Endothelial cell of umbilical vein (primary cell): ENCODE data around the gene ZNF195. TPM values are rescaled to one million over a fixed set of nuclear protein-coding genes. Genes with fewer than 3 reads are reported as not detected.

Experiments used
- BruUV-seq: library from RNA; stranded (reverse); fragments of 400-500 nt; replicated peaks from 2 replicates; lab custom pipeline; 2021; lab: Mats Ljungman, UMichigan
- CTCF ChIA-PET: fragments of 300-600, 350-600 bp; sonication (Branson Sonifier 250); formaldehyde crosslinking; loops from one replicate; lab custom pipeline; 2021; ENCODE audit warnings: antibody characterized with exemption, inconsistent platforms; lab: Charles Lee
- POLR2A ChIA-PET: fragments of 300-600, 350-600 bp; sonication (Branson Sonifier 250); formaldehyde crosslinking; loops from one replicate; lab custom pipeline; 2021; ENCODE audit warnings: antibody characterized with exemption, inconsistent platforms; lab: Charles Lee
- DNase-seq: peaks from one replicate; pipeline ENCODE4 v3.0.0-alpha.2; 2011; ENCODE audit warnings: low read depth, low spot score
- FAIRE-seq: peaks from 2 replicates; lab custom pipeline; 2011; peaks lifted over from hg19 to GRCh38; lab: Jason Lieb, UNC
- H2AFZ ChIP-seq: 2 replicates; pipeline ENCODE4 v1.6.0; 2012; ENCODE audit warnings: low read depth, low read length, control low read depth, inconsistent platforms
- H3K27ac ChIP-seq: 2 replicates; pipeline ENCODE4 v1.5.1; 2011; ENCODE audit warnings: low read depth, mild to moderate bottlenecking, control low read depth, low read length, moderate library complexity; ENCODE audit not compliant: insufficient read depth
- H3K27me3 ChIP-seq, 2 experiments: 2 replicates each; pipeline versions ENCODE4 v1.6.0 to v1.6.1; 2011; ENCODE audit warnings: low read length in 2 of 2, mixed read lengths in 1 of 2; ENCODE audit not compliant: control insufficient read depth in 2 of 2, insufficient read depth in 2 of 2
- H3K36me3 ChIP-seq, 2 experiments: 2 replicates in 1 of 2; 3 replicates in 1 of 2; pipeline ENCODE4 v1.5.1; 2011; ENCODE audit warnings: low read length in 2 of 2, mild to moderate bottlenecking in 1 of 2, moderate library complexity in 1 of 2; ENCODE audit not compliant: control insufficient read depth in 2 of 2, insufficient read depth in 2 of 2; ENCODE audit errors: extremely low read depth in 1 of 2
- H3K4me1 ChIP-seq: 3 replicates; pipeline ENCODE4 v1.5.1; 2011; ENCODE audit warnings: mild to moderate bottlenecking, low read length; ENCODE audit not compliant: control insufficient read depth, insufficient read depth; ENCODE audit errors: extremely low read depth
- H3K4me2 ChIP-seq: 2 replicates; pipeline ENCODE4 v1.6.1; 2011; ENCODE audit warnings: low read length, control low read depth, mixed read lengths; ENCODE audit not compliant: insufficient read depth
- H3K4me3 ChIP-seq, 3 experiments: fragments of 200-600 bp in 1 of 3; sonication (generic), shearing (Covaris generic) in 1 of 3; replicated peaks in 1 of 3; 2 replicates each; pipeline ENCODE4 v1.5.1; 2011 to 2016; ENCODE audit warnings: control low read depth in 3 of 3, low read length in 3 of 3, mild to moderate bottlenecking in 2 of 3, inconsistent platforms in 1 of 3, low read depth in 1 of 3, moderate library complexity in 1 of 3; ENCODE audit not compliant: insufficient read depth in 1 of 3
- H3K79me2 ChIP-seq: 2 replicates; pipeline ENCODE4 v1.6.0; 2012; ENCODE audit warnings: low read length, inconsistent platforms; ENCODE audit not compliant: control insufficient read depth, insufficient read depth
- H3K9ac ChIP-seq: replicated peaks from 2 replicates; pipeline ENCODE3; 2011; ENCODE audit warnings: low read length, control low read depth; ENCODE audit not compliant: insufficient read depth; ENCODE audit errors: extremely low read depth
- H3K9me1 ChIP-seq: replicated peaks from 3 replicates; pipeline ENCODE4 v1.6.0; 2011; ENCODE audit warnings: mild to moderate bottlenecking, low read length; ENCODE audit not compliant: control insufficient read depth, insufficient read depth; ENCODE audit errors: extremely low read depth
- H3K9me3 ChIP-seq: replicated peaks from 2 replicates; pipeline ENCODE4 v1.5.1; 2012; ENCODE audit warnings: low read length, inconsistent platforms; ENCODE audit not compliant: control insufficient read depth, insufficient read depth
- H4K20me1 ChIP-seq: replicated peaks from 2 replicates; pipeline ENCODE3; 2011; ENCODE audit warnings: mild to moderate bottlenecking, low read length; ENCODE audit not compliant: control insufficient read depth, insufficient read depth; ENCODE audit errors: extremely low read depth
- EZH2 ChIP-seq: IDR thresholded peaks from 2 replicates; pipeline ENCODE4 v1.6.1; 2012; ENCODE audit warnings: borderline replicate concordance, low read depth, mild to moderate bottlenecking, moderate library complexity, low read length, inconsistent platforms; ENCODE audit not compliant: severe bottlenecking
- FOS ChIP-seq: IDR thresholded peaks from 2 replicates; pipeline ENCODE4 v1.6.1; 2011; ENCODE audit warnings: mild to moderate bottlenecking, low read length, moderate library complexity, borderline replicate concordance; ENCODE audit not compliant: insufficient read depth
- GATA2 ChIP-seq: IDR thresholded peaks from 2 replicates; pipeline ENCODE4 v1.7.0; 2011; ENCODE audit warnings: low read depth, mild to moderate bottlenecking, moderate library complexity, mixed read lengths, low read length; ENCODE audit not compliant: insufficient read length, insufficient read depth
- JUN ChIP-seq: IDR thresholded peaks from 2 replicates; pipeline ENCODE4 v1.6.1; 2011; ENCODE audit warnings: borderline replicate concordance, low read depth; ENCODE audit not compliant: insufficient read length, insufficient read depth
- MAX ChIP-seq: IDR thresholded peaks from 2 replicates; pipeline ENCODE4 v1.6.1; 2011; ENCODE audit not compliant: insufficient read depth, insufficient read length
- MYC ChIP-seq: IDR thresholded peaks from one replicate; pipeline ENCODE4 v1.6.1; 2011; ENCODE audit warnings: mild to moderate bottlenecking, low read depth, low read length
- POLR2A ChIP-seq: IDR thresholded peaks from 2 replicates; pipeline ENCODE4 v1.6.1; 2012; ENCODE audit warnings: low read depth, mild to moderate bottlenecking, control low read depth, low read length
- POLR2AphosphoS5 ChIP-seq: IDR thresholded peaks from 2 replicates; pipeline ENCODE4 v1.6.1; 2012; ENCODE audit warnings: low read depth, mild to moderate bottlenecking, control low read depth, low read length, moderate library complexity; ENCODE audit not compliant: insufficient read depth
- dilution Hi-C: fragments of 300-500 bp; cut with MboI; formaldehyde crosslinking; loops from one replicate; pipeline ENCODE4 v1.15.0; 2019; ENCODE audit warnings: low sequenced_read_pairs; ENCODE audit not compliant: extremely low pct_ligation_motif_present
- intact Hi-C: fragments of 100-400 bp; cut with micrococcal nuclease; formaldehyde crosslinking; loops from one replicate; pipeline ENCODE4 v1.10.0; 2022
- polyA plus RNA-seq, 4 experiments: library from polyadenylated mRNA; depleted of rRNA in 3 of 4; stranded (reverse) in 3 of 4; unstranded in 1 of 4; fragments of >200 nt; gene quantifications; 2 replicates each; pipeline versions ENCODE4 v1.2.1 to v1.2.3, GENCODE V29; 2011 to 2012; ENCODE audit warnings: missing spikeins in 1 of 4
- total RNA-seq: library from RNA; stranded (reverse); gene quantifications from 2 replicates; pipeline ENCODE4 v1.2.3, GENCODE V29; 2021
- TF ChIP-seq, protein P1 (sequence below), 2 donors: IDR thresholded peaks; 1 replicate in 1 of 2; 2 replicates in 1 of 2; pipeline ENCODE4 v1.5.1; 2011; ENCODE audit warnings: low read length in 2 of 2, mild to moderate bottlenecking in 2 of 2, moderate library complexity in 2 of 2, control low read depth in 1 of 2, inconsistent platforms in 1 of 2, low read depth in 1 of 2; ENCODE audit not compliant: insufficient read depth in 1 of 2; ENCODE audit errors: extremely low read depth in 1 of 2

ZNF195 gene
- total and polyA plus RNA-seq, 2 donors (not counting 3 experiments of a cell fraction or from before 2014, with no cell fraction given) = 12.8 to 32.5 TPM

- CTCF ChIA-PET = interaction anchor here (1.0 to 3.5 kb wide), 2 partner anchors 27 to 41 kb away, joined by 3 to 36 read pairs (median 12); no protein-coding TSS in a partner anchor
- FAIRE-seq (no peak), DNase-seq (no peak)
- Histone ChIP-seq H4K20me1 (no peaks in the 10 kb centered on the region), H3K27me3 (peaks cover 0 to 7% of the 10 kb centered on the region in 2 experiments), H2AFZ (no peak overlapping the region), H3K9ac (no peak overlapping the region), H3K9me1 (no peaks in the 10 kb centered on the region), H3K36me3 (peaks cover 0 to 2% of the 10 kb centered on the region in 2 experiments), H3K4me1 (peaks cover 7% of the 10 kb centered on the region), H3K27ac (no peak overlapping the region), H3K4me3 (no peak overlapping the region), H3K4me2 (no peak overlapping the region), H3K9me3 (no peaks in the 10 kb centered on the region), H3K79me2 (peaks cover 21% of the 10 kb centered on the region)
- dilution Hi-C loops (no loop called here), intact Hi-C loops (no loop called here)
- POLR2A ChIA-PET = no interaction called here
- TF ChIP-seq JUN = no peak
- no peak for TF ChIP-seq GATA2
- no peak for TF ChIP-seq POLR2A
- TF ChIP-seq POLR2AphosphoS5 = no peak
- TF ChIP-seq MAX = no peak
- TF ChIP-seq, protein P1, sequence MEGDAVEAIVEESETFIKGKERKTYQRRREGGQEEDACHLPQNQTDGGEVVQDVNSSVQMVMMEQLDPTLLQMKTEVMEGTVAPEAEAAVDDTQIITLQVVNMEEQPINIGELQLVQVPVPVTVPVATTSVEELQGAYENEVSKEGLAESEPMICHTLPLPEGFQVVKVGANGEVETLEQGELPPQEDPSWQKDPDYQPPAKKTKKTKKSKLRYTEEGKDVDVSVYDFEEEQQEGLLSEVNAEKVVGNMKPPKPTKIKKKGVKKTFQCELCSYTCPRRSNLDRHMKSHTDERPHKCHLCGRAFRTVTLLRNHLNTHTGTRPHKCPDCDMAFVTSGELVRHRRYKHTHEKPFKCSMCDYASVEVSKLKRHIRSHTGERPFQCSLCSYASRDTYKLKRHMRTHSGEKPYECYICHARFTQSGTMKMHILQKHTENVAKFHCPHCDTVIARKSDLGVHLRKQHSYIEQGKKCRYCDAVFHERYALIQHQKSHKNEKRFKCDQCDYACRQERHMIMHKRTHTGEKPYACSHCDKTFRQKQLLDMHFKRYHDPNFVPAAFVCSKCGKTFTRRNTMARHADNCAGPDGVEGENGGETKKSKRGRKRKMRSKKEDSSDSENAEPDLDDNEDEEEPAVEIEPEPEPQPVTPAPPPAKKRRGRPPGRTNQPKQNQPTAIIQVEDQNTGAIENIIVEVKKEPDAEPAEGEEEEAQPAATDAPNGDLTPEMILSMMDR (IDR thresholded peaks at IDR 0.05; ENCODE audit: extremely low read depth in 1 of 2, insufficient read depth in 1 of 2, low read depth in 1 of 2, low read length in 2 of 2) = no peak
- no peak for TF ChIP-seq FOS
- TF ChIP-seq EZH2 = no peak
- no peak for TF ChIP-seq MYC
- BruUV-seq = no TSS peak
These were observed 2.8 kb upstream of the ZNF195 start for GRCh38 chr11:3381794-3382193.
